Activated naive CD4-positive, alpha-beta T cell treated with anti-CD3 and anti-CD28 coated beads, Interleukin-2, amount 10 ng/mL, durations not matched to agents 7 days and 5 days (primary cell): ENCODE measurements around the gene PRKACB.
A peak's percentile ranks its signal among the peaks of the same experiment; 100 is the strongest.

Experiments used
- CTCF ChIA-PET: fragments of 350-600 bp; sonication (Branson Sonifier 250); formaldehyde crosslinking; loops from one replicate; lab custom pipeline; 2021; ENCODE audit warnings: antibody characterized with exemption; lab: Charles Lee
- DNase-seq: peaks from one replicate; pipeline ENCODE4 v3.0.0-alpha.2; 2020
- H3K27ac Mint-ChIP-seq: one replicate; pipeline ENCODE4 v1.8.0; 2021; ENCODE audit warnings: mild to moderate bottlenecking, moderate library complexity, mixed read lengths
- H3K27me3 Mint-ChIP-seq: one replicate; pipeline ENCODE4 v1.8.0; 2021; ENCODE audit warnings: mild to moderate bottlenecking, mixed read lengths
- H3K36me3 Mint-ChIP-seq: one replicate; pipeline ENCODE4 v1.8.0; 2021; ENCODE audit warnings: mixed read lengths
- H3K4me1 Mint-ChIP-seq: one replicate; pipeline ENCODE4 v1.8.0; 2021; ENCODE audit warnings: mixed read lengths
- H3K4me3 Mint-ChIP-seq: one replicate; pipeline ENCODE4 v1.8.0; 2021; ENCODE audit warnings: mild to moderate bottlenecking, moderate library complexity, mixed read lengths
- H3K9me3 Mint-ChIP-seq: one replicate; pipeline ENCODE4 v1.8.0; 2021; ENCODE audit warnings: mixed read lengths

PRKACB gene

DNA sequence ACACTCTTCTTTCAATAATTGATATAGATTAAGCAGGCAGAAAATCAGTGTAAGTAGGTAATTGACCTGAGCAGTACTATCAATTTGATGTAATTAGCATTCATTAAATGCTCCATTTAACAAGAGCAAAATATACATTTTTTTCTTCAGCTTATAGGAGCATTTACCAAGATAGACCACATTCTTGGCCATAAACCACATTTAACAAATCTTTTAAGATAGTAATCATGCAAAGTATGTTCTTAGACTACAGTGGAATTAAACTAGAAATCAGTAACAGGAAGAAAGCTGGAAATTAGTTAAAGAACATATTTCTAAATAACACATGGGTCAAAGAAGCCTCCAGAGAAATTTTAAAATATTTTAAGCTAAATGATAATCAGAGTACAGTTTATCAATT, 8.7 kb upstream of the PRKACB start:
- DNase-seq, result no peak
- Mint-ChIP-seq H3K9me3 (peaks cover 7% of the 10 kb centered on the region), H3K4me3 (no peak overlapping the region), H3K27ac (no peak overlapping the region), H3K27me3 (no peaks in the 10 kb centered on the region), H3K36me3 (peaks cover 3% of the 10 kb centered on the region), H3K4me1 (peaks cover 14% of the 10 kb centered on the region)
- CTCF ChIA-PET, result interaction anchor here (1.1 kb wide), 1 partner anchor 298 kb away, joined by 3 read pairs; no protein-coding TSS in a partner anchor

- H3K27me3 Mint-ChIP-seq, result no peaks in the 10 kb centered on the region
- H3K36me3 Mint-ChIP-seq, result peaks cover 10% of the 10 kb centered on the region
- CTCF ChIA-PET, result interaction anchor here (0.8 to 4.2 kb wide), 12 partner anchors 45 to 638 kb away, joined by 3 to 42 read pairs (median 6); no protein-coding TSS in a partner anchor
- DNase-seq, result no peak
- H3K4me3 Mint-ChIP-seq, result no peak overlapping the region
- no peak overlapping the region for H3K27ac Mint-ChIP-seq
- H3K4me1 Mint-ChIP-seq, result peaks cover 17% of the 10 kb centered on the region
- H3K9me3 Mint-ChIP-seq, result peaks cover 5% of the 10 kb centered on the region
These were observed 2.7 kb upstream of the PRKACB start for GRCh38 chr1:84141182-84142003.

DNA sequence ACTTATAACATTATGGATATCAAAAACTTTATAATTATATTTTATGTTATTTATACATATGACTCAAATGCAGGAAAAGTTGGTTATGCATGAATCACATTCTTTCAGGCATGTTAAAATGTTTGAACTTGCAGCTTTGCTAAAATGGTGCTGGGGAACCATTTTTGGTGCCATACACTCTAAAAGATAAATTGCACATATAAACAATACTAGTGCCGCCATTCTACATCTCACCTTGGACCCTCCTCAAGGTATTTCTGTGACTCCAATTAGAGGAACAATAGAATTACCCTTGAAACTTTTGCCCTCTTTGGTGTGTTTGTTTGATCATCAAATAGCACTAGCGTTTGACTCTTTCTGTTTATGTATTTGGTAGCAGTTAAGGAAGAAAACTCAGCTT, 997 bp downstream of the PRKACB start:
- Mint-ChIP-seq H3K9me3 (no peaks in the 10 kb centered on the region), H3K4me1 (peaks cover 36% of the 10 kb centered on the region), H3K36me3 (peaks cover 14% of the 10 kb centered on the region), H3K27ac (peak overlapping the region; percentile 97), H3K4me3 (peak overlapping the region; percentile 99), H3K27me3 (no peaks in the 10 kb centered on the region)
- CTCF ChIA-PET, result interaction anchor here (1.4 to 3.6 kb wide), 7 partner anchors 20 to 790 kb away, joined by 4 to 54 read pairs (median 6); no protein-coding TSS in a partner anchor
- DNase-seq, result peak; percentile 38

DNA sequence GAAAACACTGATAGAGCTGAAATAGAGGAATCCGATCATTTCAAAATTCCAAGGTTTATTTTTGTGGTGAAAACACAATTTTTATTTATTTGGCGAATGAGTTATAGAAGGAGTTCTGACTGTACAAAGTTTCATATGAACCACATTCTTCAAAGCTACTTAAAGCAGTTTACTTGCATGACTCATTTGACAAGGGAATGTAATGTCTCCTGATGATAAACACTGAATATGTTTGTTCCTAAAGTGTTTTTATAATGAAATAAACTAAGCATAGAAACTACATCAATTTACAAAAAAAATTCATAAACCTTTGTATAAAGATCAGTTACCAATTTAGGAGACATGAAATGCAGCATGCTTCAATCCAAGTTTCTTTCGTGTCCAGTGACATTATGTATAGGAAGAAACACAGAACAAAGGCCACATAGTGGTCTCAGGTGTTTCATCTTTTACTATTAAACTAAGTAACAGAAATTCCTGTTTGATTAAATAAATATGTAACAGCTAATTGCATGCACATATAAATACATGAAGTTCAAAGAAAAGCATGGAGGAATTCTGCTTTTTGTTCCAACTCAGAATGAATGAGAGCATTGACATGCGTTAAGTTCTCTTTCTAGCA, 2.5 kb downstream of the PRKACB start:
- CTCF ChIA-PET, result interaction anchor here (0.6 to 3.6 kb wide), 3 partner anchors 9 to 288 kb away, joined by 3 to 54 read pairs (median 5); no protein-coding TSS in a partner anchor

GRCh38 chr1:84148758-84149157, 4.7 kb downstream of the PRKACB start:
- H3K4me3 Mint-ChIP-seq, result no peak overlapping the region
- no peaks in the 10 kb centered on the region for H3K27me3 Mint-ChIP-seq
- CTCF ChIA-PET, result interaction anchor here (0.7 to 1.7 kb wide), 2 partner anchors 106 to 330 kb away, joined by 3 read pairs; no protein-coding TSS in a partner anchor
- H3K27ac Mint-ChIP-seq, result no peak overlapping the region
- DNase-seq, result no peak
- peaks cover 40% of the 10 kb centered on the region for H3K36me3 Mint-ChIP-seq
- H3K4me1 Mint-ChIP-seq, result peaks cover 53% of the 10 kb centered on the region
- H3K9me3 Mint-ChIP-seq, result peaks cover 3% of the 10 kb centered on the region

More for the DNA sequence above, 2.5 kb downstream of the PRKACB start:
- Mint-ChIP-seq H3K27ac (peak overlapping the region; percentile 97), H3K36me3 (peaks cover 21% of the 10 kb centered on the region), H3K9me3 (peaks cover 3% of the 10 kb centered on the region), H3K4me1 (peaks cover 46% of the 10 kb centered on the region), H3K4me3 (peak overlapping the region; percentile 99), H3K27me3 (no peaks in the 10 kb centered on the region)
- no peak for DNase-seq

DNA sequence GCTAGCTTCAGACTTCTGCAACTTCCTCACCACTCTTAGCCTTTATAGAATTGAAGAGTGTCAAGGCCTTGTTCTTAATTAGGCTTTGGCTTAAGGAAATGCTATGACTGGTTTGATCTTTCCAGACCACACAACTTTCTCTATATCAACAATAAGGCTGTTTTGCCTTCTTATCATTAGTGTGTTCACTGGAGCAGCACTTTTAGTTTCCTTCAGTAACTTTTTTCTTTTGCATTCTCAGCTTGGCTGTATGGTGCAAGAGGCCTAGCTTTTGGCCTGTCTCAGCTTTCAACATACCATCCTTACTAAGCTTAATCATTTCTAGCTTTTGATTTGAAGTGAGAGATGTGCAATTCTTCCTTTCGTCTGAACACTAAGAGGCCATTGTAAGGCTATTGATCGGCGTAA, 8.6 kb downstream of the PRKACB start:
- H3K27me3 Mint-ChIP-seq, result no peaks in the 10 kb centered on the region
- no peak overlapping the region for H3K4me3 Mint-ChIP-seq
- CTCF ChIA-PET, result interaction anchor here (1.1 to 2.0 kb wide), 2 partner anchors 9 to 281 kb away, joined by 5 to 8 read pairs; partner anchors contain the start of gene PRKACB
- peaks cover 5% of the 10 kb centered on the region for H3K9me3 Mint-ChIP-seq
- H3K27ac Mint-ChIP-seq, result peak overlapping the region; percentile 72
- H3K4me1 Mint-ChIP-seq, result peaks cover 74% of the 10 kb centered on the region
- DNase-seq, result no peak
- peaks cover 55% of the 10 kb centered on the region for H3K36me3 Mint-ChIP-seq

- Mint-ChIP-seq H3K4me3 (no peak overlapping the region), H3K4me1 (peaks cover 70% of the 10 kb centered on the region), H3K27ac (no peak overlapping the region), H3K27me3 (no peaks in the 10 kb centered on the region), H3K9me3 (peaks cover 4% of the 10 kb centered on the region), H3K36me3 (peaks cover 59% of the 10 kb centered on the region)
- no peak for DNase-seq
- CTCF ChIA-PET, result interaction anchor here (0.7 to 2.0 kb wide), 2 partner anchors 8 to 11 kb away, joined by 5 to 8 read pairs; partner anchors contain the start of gene PRKACB
These were observed 11.4 kb downstream of the PRKACB start for GRCh38 chr1:84155517-84155916.

DNA sequence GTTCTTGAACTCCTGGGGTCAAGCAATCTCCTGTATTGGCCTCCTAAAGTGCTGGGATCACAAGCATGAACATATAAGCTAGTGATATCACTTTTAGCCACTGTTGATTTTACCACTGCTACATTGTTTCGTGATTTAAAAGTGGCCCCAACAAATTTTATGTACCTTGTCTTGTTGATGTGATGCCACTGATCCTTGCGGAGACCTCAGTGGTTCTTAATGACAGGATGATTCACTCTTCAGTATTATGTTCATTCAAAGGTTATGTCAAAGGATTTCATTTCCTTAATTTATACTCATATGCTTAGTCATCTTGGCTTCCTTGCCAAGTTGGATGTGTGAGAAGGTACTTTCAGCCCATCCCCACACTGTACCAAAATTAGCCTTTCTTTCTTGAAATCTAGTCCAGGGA, 12.1 kb downstream of the PRKACB start:
- Mint-ChIP-seq H3K4me3 (no peak overlapping the region), H3K9me3 (peaks cover 2% of the 10 kb centered on the region), H3K36me3 (peaks cover 56% of the 10 kb centered on the region), H3K27me3 (no peaks in the 10 kb centered on the region), H3K27ac (no peak overlapping the region), H3K4me1 (peaks cover 69% of the 10 kb centered on the region)
- no peak for DNase-seq
- CTCF ChIA-PET, result interaction anchor here (0.7 to 2.0 kb wide), 2 partner anchors 9 to 12 kb away, joined by 5 to 8 read pairs; partner anchors contain the start of gene PRKACB

GRCh38 chr1:84159533-84160240, 15.6 kb downstream of the PRKACB start:
- no peak for DNase-seq
- CTCF ChIA-PET, result no interaction called here
- Mint-ChIP-seq H3K4me3 (no peak overlapping the region), H3K36me3 (peaks cover 50% of the 10 kb centered on the region), H3K9me3 (peaks cover 2% of the 10 kb centered on the region), H3K27ac (no peak overlapping the region), H3K27me3 (no peaks in the 10 kb centered on the region), H3K4me1 (peaks cover 60% of the 10 kb centered on the region)

GRCh38 chr1:84162295-84162694, 18.2 kb downstream of the PRKACB start:
- no peak for DNase-seq
- no peak overlapping the region for H3K27ac Mint-ChIP-seq
- CTCF ChIA-PET, result interaction anchor here (0.6 kb wide), 1 partner anchor 278 kb away, joined by 3 read pairs; no protein-coding TSS in a partner anchor
- H3K9me3 Mint-ChIP-seq, result no peaks in the 10 kb centered on the region
- no peaks in the 10 kb centered on the region for H3K27me3 Mint-ChIP-seq
- H3K36me3 Mint-ChIP-seq, result peaks cover 45% of the 10 kb centered on the region
- H3K4me3 Mint-ChIP-seq, result no peak overlapping the region
- peaks cover 55% of the 10 kb centered on the region for H3K4me1 Mint-ChIP-seq

DNA sequence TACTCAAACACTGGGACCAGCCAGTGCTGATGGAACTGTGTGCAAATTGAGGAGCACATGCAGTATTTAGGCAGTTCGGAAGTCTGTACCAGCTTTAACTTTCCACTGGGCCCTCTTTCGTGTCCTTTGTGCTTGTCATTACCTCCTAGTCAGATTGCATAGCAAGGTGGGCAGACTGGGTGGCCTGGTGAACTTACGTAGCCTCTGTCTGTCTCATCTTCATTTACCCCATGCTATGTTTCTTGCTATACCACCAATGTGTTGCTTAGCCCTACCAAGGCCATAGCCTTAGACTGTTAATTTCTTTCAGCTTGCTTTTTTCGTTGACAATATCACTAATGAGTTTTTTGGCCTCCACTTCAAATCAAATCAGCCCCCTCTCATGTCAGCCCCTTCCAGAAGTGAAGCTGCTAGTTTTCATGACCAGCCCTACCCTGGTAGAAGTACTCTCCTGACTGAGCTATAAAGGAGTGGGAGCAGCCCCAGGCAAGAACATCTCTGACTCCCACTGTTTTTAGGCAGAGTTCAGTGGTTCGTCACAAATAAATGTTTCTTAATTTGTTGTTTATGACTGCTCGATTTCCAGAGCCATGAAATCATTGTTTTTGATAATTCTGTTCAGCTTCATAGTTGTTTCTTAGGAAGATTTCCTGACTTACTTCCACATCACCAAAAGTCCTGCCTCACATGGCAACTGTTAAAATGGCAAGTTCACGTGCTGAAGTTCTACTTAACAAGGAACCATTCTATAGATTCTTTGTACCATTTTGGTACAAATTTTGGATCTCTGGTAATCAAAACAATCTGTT, 19.3 kb downstream of the PRKACB start:
- CTCF ChIA-PET, result interaction anchor here (1.1 to 1.6 kb wide), 3 partner anchors 17 to 231 kb away, joined by 3 to 4 read pairs (median 3); no protein-coding TSS in a partner anchor
- H3K4me1 Mint-ChIP-seq, result peaks cover 54% of the 10 kb centered on the region

GRCh38 chr1:84164161-84164560, 20.1 kb downstream of the PRKACB start:
- no peak overlapping the region for H3K27ac Mint-ChIP-seq
- H3K4me1 Mint-ChIP-seq, result peaks cover 61% of the 10 kb centered on the region
- H3K36me3 Mint-ChIP-seq, result peaks cover 40% of the 10 kb centered on the region
- CTCF ChIA-PET, result interaction anchor here (1.1 to 1.6 kb wide), 4 partner anchors 18 to 232 kb away, joined by 3 to 5 read pairs (median 4); partner anchors contain the start of gene PRKACB
- H3K9me3 Mint-ChIP-seq, result no peaks in the 10 kb centered on the region
- peak overlapping the region; percentile 33 for H3K4me3 Mint-ChIP-seq
- no peak for DNase-seq
- no peaks in the 10 kb centered on the region for H3K27me3 Mint-ChIP-seq

More for the DNA sequence above, 19.3 kb downstream of the PRKACB start:
- Mint-ChIP-seq H3K27me3 (no peaks in the 10 kb centered on the region), H3K36me3 (peaks cover 41% of the 10 kb centered on the region), H3K27ac (no peak overlapping the region), H3K4me3 (no peak overlapping the region), H3K9me3 (no peaks in the 10 kb centered on the region)
- no peak for DNase-seq
